CD14-positive monocyte (primary cell): ENCODE data around the gene SSR4. TPM values are rescaled to one million over a fixed set of nuclear protein-coding genes. Genes with fewer than 3 reads are reported as not detected.

Experiments
- DNase-seq, 3 donors: peaks; one replicate each; pipeline ENCODE4 v3.0.0-alpha.2; 2011 to 2022
- H2AFZ ChIP-seq: 2 replicates; pipeline ENCODE4 v1.6.0; 2012; ENCODE audit warnings: mild to moderate bottlenecking, low read depth, low read length, inconsistent platforms; ENCODE audit not compliant: insufficient read depth, poor library complexity, severe bottlenecking
- H3K27ac ChIP-seq, 2 donors: 1 replicate in 1 of 2; 2 replicates in 1 of 2; pipeline ENCODE4 v1.5.1; 2012 to 2013; ENCODE audit warnings: low read length in 2 of 2, control low read depth in 1 of 2, inconsistent platforms in 1 of 2, low read depth in 1 of 2, mild to moderate bottlenecking in 1 of 2
- H3K27me3 ChIP-seq, 2 donors: one replicate each; pipeline versions ENCODE4 v1.6.0 to v1.6.1; 2011 to 2013; ENCODE audit warnings: low read length in 2 of 2; ENCODE audit not compliant: control insufficient read depth in 2 of 2, insufficient read depth in 2 of 2
- H3K36me3 ChIP-seq, 2 donors: replicated peaks in 1 of 2; 1 replicate in 1 of 2; 2 replicates in 1 of 2; pipeline versions ENCODE4 v1.5.1 to v1.6.1; 2012 to 2013; ENCODE audit warnings: low read length in 2 of 2, control low read depth in 1 of 2, inconsistent platforms in 1 of 2, mild to moderate bottlenecking in 1 of 2; ENCODE audit not compliant: insufficient read depth in 2 of 2, control insufficient read depth in 1 of 2
- H3K4me1 ChIP-seq, 2 donors: 1 replicate in 1 of 2; 2 replicates in 1 of 2; pipeline versions ENCODE4 v1.5.1 to v1.6.1; 2012 to 2013; ENCODE audit warnings: low read length in 2 of 2, control low read depth in 1 of 2, inconsistent platforms in 1 of 2, mild to moderate bottlenecking in 1 of 2, moderate library complexity in 1 of 2; ENCODE audit not compliant: insufficient read depth in 2 of 2, control insufficient read depth in 1 of 2
- H3K4me2 ChIP-seq: replicated peaks from 2 replicates; pipeline ENCODE3; 2012; ENCODE audit warnings: low read length, moderate library complexity, mild to moderate bottlenecking; ENCODE audit not compliant: poor library complexity, severe bottlenecking; ENCODE audit errors: extremely low read depth
- H3K4me3 ChIP-seq, 3 experiments: fragments of 200-600 bp in 1 of 3; sonication (generic) in 1 of 3; replicated peaks in 1 of 3; 1 replicate in 2 of 3; 2 replicates in 1 of 3; pipeline ENCODE4 v1.5.1; 2011 to 2013; ENCODE audit warnings: low read length in 3 of 3, mild to moderate bottlenecking in 3 of 3, control low read depth in 2 of 3, low read depth in 2 of 3, inconsistent platforms in 1 of 3, moderate library complexity in 1 of 3
- H3K79me2 ChIP-seq: 2 replicates; pipeline ENCODE4 v1.6.0; 2012; ENCODE audit warnings: mild to moderate bottlenecking, control low read depth, inconsistent platforms, low read length, moderate library complexity; ENCODE audit not compliant: insufficient read depth
- H3K9ac ChIP-seq: 2 replicates; pipeline ENCODE4 v1.6.0; 2017; ENCODE audit warnings: low read length, mild to moderate bottlenecking; ENCODE audit not compliant: insufficient read depth, poor library complexity, severe bottlenecking
- H3K9me3 ChIP-seq, 2 donors: replicated peaks in 1 of 2; 1 replicate in 1 of 2; 2 replicates in 1 of 2; pipeline versions ENCODE4 v1.5.1 to v1.6.1; 2012 to 2013; ENCODE audit warnings: low read length in 2 of 2, control low read depth in 1 of 2; ENCODE audit not compliant: control insufficient read depth in 1 of 2, insufficient read depth in 1 of 2
- H4K20me1 ChIP-seq: 2 replicates; pipeline ENCODE4 v1.6.0; 2012; ENCODE audit warnings: mild to moderate bottlenecking, low read length, control low read depth, moderate library complexity; ENCODE audit not compliant: insufficient read depth
- H3K27ac Mint-ChIP-seq, 7 donors: one replicate each; pipeline ENCODE4 v1.8.0; 2020; ENCODE audit warnings: mild to moderate bottlenecking in 7 of 7, mixed read lengths in 7 of 7, moderate library complexity in 6 of 7, inconsistent platforms in 2 of 7
- H3K27me3 Mint-ChIP-seq, 3 donors: one replicate each; pipeline ENCODE4 v1.8.0; 2021 to 2022; ENCODE audit warnings: low read depth in 3 of 3, mild to moderate bottlenecking in 3 of 3, mixed read lengths in 3 of 3, moderate library complexity in 3 of 3, inconsistent platforms in 1 of 3
- H3K36me3 Mint-ChIP-seq, 2 donors: one replicate each; pipeline ENCODE4 v1.8.0; 2020; ENCODE audit warnings: mixed read lengths in 2 of 2, inconsistent platforms in 1 of 2, mild to moderate bottlenecking in 1 of 2
- H3K4me1 Mint-ChIP-seq: one replicate; pipeline ENCODE4 v1.8.0; 2020; ENCODE audit warnings: mild to moderate bottlenecking, mixed read lengths
- H3K4me3 Mint-ChIP-seq, 2 donors: one replicate each; pipeline ENCODE4 v1.8.0; 2020; ENCODE audit warnings: mild to moderate bottlenecking in 2 of 2, mixed read lengths in 2 of 2, moderate library complexity in 1 of 2
- H3K9me3 Mint-ChIP-seq, 7 donors: one replicate each; pipeline ENCODE4 v1.8.0; 2020 to 2022; ENCODE audit warnings: mixed read lengths in 7 of 7, mild to moderate bottlenecking in 6 of 7, moderate library complexity in 6 of 7, inconsistent platforms in 2 of 7
- WGBS: methylation state at CpG from one replicate; pipeline ENCODE4 v1.1.5; 2013; ENCODE audit warnings: missing lambda C conversion rate; ENCODE audit not compliant: insufficient coverage; 5-methylcytosine and 5-hydroxymethylcytosine counted together
- intact Hi-C, 2 donors: fragments of 100-400 bp; cut with micrococcal nuclease; formaldehyde crosslinking; loops; one replicate each; pipeline versions ENCODE4 v1.15.0 to v1.15.1; 2023
- polyA plus RNA-seq, 3 donors: library from polyadenylated mRNA; depleted of rRNA in 1 of 3; unstranded in 2 of 3; stranded (reverse) in 1 of 3; fragments of 300-500 nt in 2 of 3; fragments of >200 nt in 1 of 3; fragmentation: Illumina TruSeq in 2 of 3; gene quantifications; 1 replicate in 2 of 3; 2 replicates in 1 of 3; pipeline ENCODE4 v1.2.3, GENCODE V29; 2012 to 2021
- TF ChIP-seq, protein P1 (sequence below): fragments of 200-600 bp; IDR thresholded peaks from one replicate; pipeline ENCODE4 v1.8.0; 2022; ENCODE audit warnings: antibody characterized with exemption, mild to moderate bottlenecking

The SSR4 gene
- polyA plus RNA-seq, 3 donors, result 201 to 419 (median 362) TPM

DNA sequence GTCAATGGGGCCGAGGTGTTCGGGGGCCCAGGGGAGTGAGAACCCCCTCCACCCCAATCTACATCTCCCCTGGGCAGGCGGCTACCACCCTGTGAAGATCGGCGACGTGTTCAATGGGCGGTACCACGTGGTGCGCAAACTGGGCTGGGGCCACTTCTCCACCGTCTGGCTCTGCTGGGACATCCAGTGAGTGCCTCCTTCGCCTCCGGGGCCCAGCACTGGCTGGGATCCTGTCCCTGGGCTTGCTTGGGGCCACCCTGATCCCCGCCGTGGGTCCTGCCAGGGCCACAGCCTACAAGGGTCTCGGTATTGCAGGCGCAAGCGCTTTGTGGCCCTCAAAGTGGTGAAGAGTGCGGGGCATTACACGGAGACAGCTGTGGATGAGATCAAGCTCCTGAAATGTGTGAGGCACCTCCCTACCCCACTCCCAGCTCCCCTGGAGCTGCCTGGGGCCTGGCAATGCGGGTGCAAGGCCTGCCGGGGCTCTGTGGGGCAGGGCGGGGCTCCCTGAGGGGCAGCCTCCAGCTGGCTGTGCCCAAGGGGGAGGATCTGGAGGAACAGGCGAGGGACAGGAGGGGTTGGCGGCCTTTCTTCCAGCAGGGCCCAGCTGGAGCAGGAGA lies 12.9 kb upstream of the SSR4 start:
- H4K20me1 ChIP-seq, result no peaks in the 10 kb centered on the region
- intact Hi-C loops, result no loop called here
- H3K36me3 ChIP-seq, result peaks cover 13 to 15% of the 10 kb centered on the region in 2 donors
- H2AFZ ChIP-seq, result no peak overlapping the region
- no peak overlapping the region for H3K9ac ChIP-seq
- H3K27me3 ChIP-seq, result peaks cover 0 to 23% of the 10 kb centered on the region in 2 donors
- H3K4me1 ChIP-seq, result no peaks in the 10 kb centered on the region
- Mint-ChIP-seq H3K36me3 (peaks cover 15 to 19% of the 10 kb centered on the region in 2 donors), H3K4me1 (no peaks in the 10 kb centered on the region), H3K4me3 (no peak overlapping the region), H3K9me3 (peaks cover 0 to 6% (median 0%) of the 10 kb centered on the region in 7 donors), H3K27me3 (peaks cover 15 to 28% (median 18%) of the 10 kb centered on the region in 3 donors), H3K27ac (peak overlapping the region in 1 of 7 donors; percentile 54)
- WGBS, result 80% methylated on average over 11 of the region's 24 CpGs
- no peak overlapping the region for H3K27ac ChIP-seq
- no peaks in the 10 kb centered on the region for H3K79me2 ChIP-seq
- H3K4me2 ChIP-seq, result no peak overlapping the region
- TF ChIP-seq, protein P1, sequence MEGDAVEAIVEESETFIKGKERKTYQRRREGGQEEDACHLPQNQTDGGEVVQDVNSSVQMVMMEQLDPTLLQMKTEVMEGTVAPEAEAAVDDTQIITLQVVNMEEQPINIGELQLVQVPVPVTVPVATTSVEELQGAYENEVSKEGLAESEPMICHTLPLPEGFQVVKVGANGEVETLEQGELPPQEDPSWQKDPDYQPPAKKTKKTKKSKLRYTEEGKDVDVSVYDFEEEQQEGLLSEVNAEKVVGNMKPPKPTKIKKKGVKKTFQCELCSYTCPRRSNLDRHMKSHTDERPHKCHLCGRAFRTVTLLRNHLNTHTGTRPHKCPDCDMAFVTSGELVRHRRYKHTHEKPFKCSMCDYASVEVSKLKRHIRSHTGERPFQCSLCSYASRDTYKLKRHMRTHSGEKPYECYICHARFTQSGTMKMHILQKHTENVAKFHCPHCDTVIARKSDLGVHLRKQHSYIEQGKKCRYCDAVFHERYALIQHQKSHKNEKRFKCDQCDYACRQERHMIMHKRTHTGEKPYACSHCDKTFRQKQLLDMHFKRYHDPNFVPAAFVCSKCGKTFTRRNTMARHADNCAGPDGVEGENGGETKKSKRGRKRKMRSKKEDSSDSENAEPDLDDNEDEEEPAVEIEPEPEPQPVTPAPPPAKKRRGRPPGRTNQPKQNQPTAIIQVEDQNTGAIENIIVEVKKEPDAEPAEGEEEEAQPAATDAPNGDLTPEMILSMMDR, result no peak
- no peak overlapping the region for H3K4me3 ChIP-seq
- no peak for DNase-seq
- H3K9me3 ChIP-seq, result no peaks in the 10 kb centered on the region

DNA sequence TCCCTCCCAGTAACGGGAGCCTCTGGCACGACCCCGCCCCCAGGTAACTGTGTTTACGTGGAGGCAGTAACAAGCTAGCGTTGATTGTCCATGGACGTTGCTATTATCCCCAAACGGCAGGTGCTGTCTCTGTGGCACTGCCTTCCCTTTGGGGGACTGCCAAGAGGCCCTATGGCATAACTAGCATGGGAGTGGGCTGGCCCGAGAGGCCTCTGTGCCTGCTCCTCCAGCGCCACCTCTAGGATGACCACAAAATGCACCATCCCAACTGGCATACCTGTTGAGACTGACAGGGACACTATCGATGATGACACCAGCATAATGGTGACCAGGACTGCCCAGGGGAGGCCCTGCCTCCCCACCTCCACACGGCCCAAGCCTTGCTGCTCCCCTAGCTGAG lies 12.2 kb upstream of the SSR4 start:
- Histone ChIP-seq H3K27me3 (peaks cover 0 to 23% of the 10 kb centered on the region in 2 donors), H3K79me2 (no peaks in the 10 kb centered on the region), H3K4me1 (no peaks in the 10 kb centered on the region), H3K36me3 (peaks cover 20 to 22% of the 10 kb centered on the region in 2 donors), H4K20me1 (peaks cover 5% of the 10 kb centered on the region), H2AFZ (no peak overlapping the region), H3K9me3 (no peaks in the 10 kb centered on the region), H3K27ac (no peak overlapping the region), H3K4me3 (no peak overlapping the region), H3K4me2 (no peak overlapping the region), H3K9ac (no peak overlapping the region)
- H3K36me3 Mint-ChIP-seq, result peaks cover 20 to 27% of the 10 kb centered on the region in 2 donors
- peaks cover 15 to 28% (median 18%) of the 10 kb centered on the region in 3 donors for H3K27me3 Mint-ChIP-seq
- TF ChIP-seq, protein P1, result no peak
- H3K4me3 Mint-ChIP-seq, result no peak overlapping the region
- H3K4me1 Mint-ChIP-seq, result no peaks in the 10 kb centered on the region
- peaks cover 0 to 6% (median 0%) of the 10 kb centered on the region in 7 donors for H3K9me3 Mint-ChIP-seq
- intact Hi-C loops, result no loop called here
- no peak for DNase-seq
- 76% methylated on average over 6 of the region's 11 CpGs for WGBS
- H3K27ac Mint-ChIP-seq, result no peak overlapping the region
